ENCODE results near the gene HOXC12. TPM values are rescaled to one million over a fixed set of nuclear protein-coding genes. Genes with fewer than 3 reads are reported as not detected.

HOXC12 gene
- not detected for total RNA-seq

- H3K9me3 ChIP-seq (ENCODE audit: control insufficient read depth in 3 of 3, low read length in 3 of 3), result no peaks in the 10 kb centered on the region
- peaks cover 86 to 97% (median 93%) of the 10 kb centered on the region in 3 donors for H3K27me3 ChIP-seq (ENCODE audit: control insufficient read depth in 3 of 3, insufficient read depth in 3 of 3, low read length in 3 of 3)
- peaks cover 0 to 3% (median 3%) of the 10 kb centered on the region in 3 donors for H3K4me1 ChIP-seq (ENCODE audit: control insufficient read depth in 3 of 3, insufficient read depth in 3 of 3, low read length in 3 of 3)
- H3K27ac ChIP-seq (ENCODE audit: low read depth, low read length), result no peak within 1 kb of the TSS
- peak within 1 kb of the TSS in 2 of 3 donors; percentile 29 to 45 for H3K4me3 ChIP-seq (ENCODE audit: low read length in 3 of 3)
- H3K9ac ChIP-seq (ENCODE audit: low read depth in 1 of 3, low read length in 3 of 3), result peak within 1 kb of the TSS in 1 of 3 donors; percentile 45
- H3K36me3 ChIP-seq (ENCODE audit: control insufficient read depth in 3 of 3, insufficient read depth in 3 of 3, low read length in 3 of 3), result no peaks in the 10 kb centered on the region
Measured at GRCh38 chr12:53954694-53955035, at the start of gene HOXC12. TSS of gene HOXC12 (plus strand) at chr12:53954903. CDS start at chr12:53954930, 27 bp downstream.

DNA sequence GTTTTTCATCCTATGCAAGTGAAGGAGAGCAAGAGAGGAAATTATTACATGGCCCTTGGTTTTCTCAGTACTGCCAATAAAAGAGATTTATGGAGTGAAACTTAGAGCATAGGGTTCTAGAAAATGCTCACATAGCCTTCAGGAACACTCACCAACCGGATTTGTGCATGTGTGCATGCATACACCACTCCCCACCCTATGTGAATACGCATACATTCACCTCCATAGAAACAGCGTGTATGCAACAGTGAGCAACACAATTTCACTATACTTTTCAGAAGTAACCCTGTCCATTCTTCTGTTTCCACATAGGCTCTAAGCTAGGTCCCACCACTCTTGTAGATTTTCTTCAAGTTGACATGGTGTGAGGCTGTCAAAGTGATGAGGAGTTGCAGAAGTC is 47.6 kb upstream of the HOXC12 start:
- Histone ChIP-seq H3K27me3 (ENCODE audit: control insufficient read depth in 3 of 3, insufficient read depth in 3 of 3, low read length in 3 of 3) (peaks cover 6 to 22% (median 12%) of the 10 kb centered on the region in 3 donors), H3K4me3 (ENCODE audit: low read length in 3 of 3) (no peak overlapping the region), H3K9ac (ENCODE audit: low read depth in 1 of 3, low read length in 3 of 3) (no peak overlapping the region), H3K4me1 (ENCODE audit: control insufficient read depth in 3 of 3, insufficient read depth in 3 of 3, low read length in 3 of 3) (no peaks in the 10 kb centered on the region), H3K27ac (ENCODE audit: low read depth, low read length) (no peak overlapping the region), H3K36me3 (ENCODE audit: control insufficient read depth in 3 of 3, insufficient read depth in 3 of 3, low read length in 3 of 3) (no peaks in the 10 kb centered on the region), H3K9me3 (ENCODE audit: control insufficient read depth in 3 of 3, low read length in 3 of 3) (no peaks in the 10 kb centered on the region)

GRCh38 chr12:53916788-53917655 is 37.7 kb upstream of the HOXC12 start:
- no peaks in the 10 kb centered on the region for H3K9me3 ChIP-seq (ENCODE audit: control insufficient read depth in 3 of 3, low read length in 3 of 3)
- H3K4me3 ChIP-seq (ENCODE audit: low read length in 3 of 3), result no peak overlapping the region
- peaks cover 16 to 22% (median 18%) of the 10 kb centered on the region in 3 donors for H3K27me3 ChIP-seq (ENCODE audit: control insufficient read depth in 3 of 3, insufficient read depth in 3 of 3, low read length in 3 of 3)
- no peak overlapping the region for H3K9ac ChIP-seq (ENCODE audit: low read depth in 1 of 3, low read length in 3 of 3)
- no peaks in the 10 kb centered on the region for H3K4me1 ChIP-seq (ENCODE audit: control insufficient read depth in 3 of 3, insufficient read depth in 3 of 3, low read length in 3 of 3)
- no peak overlapping the region for H3K27ac ChIP-seq (ENCODE audit: low read depth, low read length)
- H3K36me3 ChIP-seq (ENCODE audit: control insufficient read depth in 3 of 3, insufficient read depth in 3 of 3, low read length in 3 of 3), result no peaks in the 10 kb centered on the region

- H3K27me3 ChIP-seq (ENCODE audit: control insufficient read depth in 3 of 3, insufficient read depth in 3 of 3, low read length in 3 of 3), result peaks cover 47 to 58% (median 49%) of the 10 kb centered on the region in 3 donors
Measured at GRCh38 chr12:53924521-53925405, 29.9 kb upstream of the HOXC12 start.

DNA sequence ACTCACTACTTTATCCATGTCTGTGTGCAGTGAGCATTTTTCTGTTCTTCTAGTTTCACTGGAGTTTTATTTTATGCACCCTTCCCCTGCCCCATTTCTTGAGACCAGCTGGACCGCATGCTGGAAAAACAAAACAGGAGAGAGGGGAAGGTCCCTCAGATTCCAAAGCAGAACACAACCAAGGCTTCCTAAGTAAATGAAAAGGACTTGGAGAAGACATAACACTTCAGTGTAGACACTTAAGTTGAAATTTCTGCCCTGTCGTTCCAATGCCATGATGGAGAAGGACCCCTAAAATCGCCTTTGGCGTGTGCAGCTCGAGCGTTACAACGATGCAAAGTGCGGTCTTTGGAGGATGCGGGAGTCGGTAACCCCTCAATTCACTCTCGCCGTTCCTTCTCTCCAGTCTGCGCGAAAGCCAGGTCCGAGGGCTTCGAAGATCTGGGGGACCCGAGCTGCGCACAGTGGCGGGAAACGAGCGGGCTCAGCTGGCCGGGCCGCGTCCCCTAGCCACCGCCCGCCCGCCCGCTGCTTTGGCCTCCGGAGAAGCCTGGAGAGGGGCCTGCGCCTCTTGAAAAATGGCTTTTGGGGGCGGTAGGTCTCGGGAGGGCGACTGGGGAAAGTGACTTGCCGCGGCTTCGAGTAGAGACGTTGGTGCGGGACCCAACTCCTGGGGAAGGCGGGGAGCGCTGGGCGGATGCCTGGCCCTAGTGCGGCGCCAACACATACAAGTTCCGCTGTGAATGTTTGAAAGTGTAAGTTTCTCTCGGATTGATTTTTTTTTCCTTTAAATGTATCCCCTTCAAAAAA is 27.3 kb upstream of the HOXC12 start:
- H3K4me3 ChIP-seq (ENCODE audit: low read length in 3 of 3), result no peak overlapping the region
- no peaks in the 10 kb centered on the region for H3K9me3 ChIP-seq (ENCODE audit: control insufficient read depth in 3 of 3, low read length in 3 of 3)
- H3K27ac ChIP-seq (ENCODE audit: low read depth, low read length), result no peak overlapping the region
- H3K27me3 ChIP-seq (ENCODE audit: control insufficient read depth in 3 of 3, insufficient read depth in 3 of 3, low read length in 3 of 3), result peaks cover 68 to 76% (median 71%) of the 10 kb centered on the region in 3 donors
- H3K9ac ChIP-seq (ENCODE audit: low read depth in 1 of 3, low read length in 3 of 3), result no peak overlapping the region
- H3K36me3 ChIP-seq (ENCODE audit: control insufficient read depth in 3 of 3, insufficient read depth in 3 of 3, low read length in 3 of 3), result no peaks in the 10 kb centered on the region
- no peaks in the 10 kb centered on the region for H3K4me1 ChIP-seq (ENCODE audit: control insufficient read depth in 3 of 3, insufficient read depth in 3 of 3, low read length in 3 of 3)

More at GRCh38 chr12:53924521-53925405, 29.9 kb upstream of the HOXC12 start:
- H3K27ac ChIP-seq (ENCODE audit: low read depth, low read length), result no peak overlapping the region
- no peak overlapping the region for H3K9ac ChIP-seq (ENCODE audit: low read depth in 1 of 3, low read length in 3 of 3)
- H3K9me3 ChIP-seq (ENCODE audit: control insufficient read depth in 3 of 3, low read length in 3 of 3), result no peaks in the 10 kb centered on the region
- no peaks in the 10 kb centered on the region for H3K36me3 ChIP-seq (ENCODE audit: control insufficient read depth in 3 of 3, insufficient read depth in 3 of 3, low read length in 3 of 3)
- H3K4me1 ChIP-seq (ENCODE audit: control insufficient read depth in 3 of 3, insufficient read depth in 3 of 3, low read length in 3 of 3), result no peaks in the 10 kb centered on the region
- no peak overlapping the region for H3K4me3 ChIP-seq (ENCODE audit: low read length in 3 of 3)

- Histone ChIP-seq H3K36me3 (ENCODE audit: control insufficient read depth in 3 of 3, insufficient read depth in 3 of 3, low read length in 3 of 3) (no peaks in the 10 kb centered on the region), H3K9me3 (ENCODE audit: control insufficient read depth in 3 of 3, low read length in 3 of 3) (no peaks in the 10 kb centered on the region), H3K27ac (ENCODE audit: low read depth, low read length) (no peak overlapping the region), H3K4me3 (ENCODE audit: low read length in 3 of 3) (no peak overlapping the region), H3K4me1 (ENCODE audit: control insufficient read depth in 3 of 3, insufficient read depth in 3 of 3, low read length in 3 of 3) (no peaks in the 10 kb centered on the region), H3K9ac (ENCODE audit: low read depth in 1 of 3, low read length in 3 of 3) (no peak overlapping the region), H3K27me3 (ENCODE audit: control insufficient read depth in 3 of 3, insufficient read depth in 3 of 3, low read length in 3 of 3) (peaks cover 72 to 79% (median 76%) of the 10 kb centered on the region in 3 donors)
Measured at GRCh38 chr12:53928054-53928835, 26.5 kb upstream of the HOXC12 start.

DNA sequence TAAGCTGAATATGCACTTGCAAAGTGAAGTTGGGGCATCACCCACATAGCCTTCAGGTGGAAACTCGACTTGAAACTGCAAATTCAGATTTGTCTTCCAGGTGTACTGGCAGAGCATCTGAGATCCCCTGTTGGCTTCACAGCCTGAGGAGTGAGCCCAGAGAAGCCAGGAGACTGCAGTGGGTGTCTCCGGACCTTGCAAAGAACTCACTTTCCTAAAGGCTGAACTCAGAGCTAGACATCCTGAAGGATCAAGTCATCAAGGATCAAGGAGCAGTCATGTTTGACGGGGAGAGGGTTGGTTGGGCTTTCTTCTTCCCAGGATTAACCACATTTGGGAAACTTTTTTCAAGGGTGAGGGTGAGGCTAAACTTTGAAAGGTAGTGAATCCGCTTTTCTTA is 25.2 kb upstream of the HOXC12 start:
- no peaks in the 10 kb centered on the region for H3K36me3 ChIP-seq (ENCODE audit: control insufficient read depth in 3 of 3, insufficient read depth in 3 of 3, low read length in 3 of 3)
- no peaks in the 10 kb centered on the region for H3K4me1 ChIP-seq (ENCODE audit: control insufficient read depth in 3 of 3, insufficient read depth in 3 of 3, low read length in 3 of 3)
- no peak overlapping the region for H3K4me3 ChIP-seq (ENCODE audit: low read length in 3 of 3)
- no peak overlapping the region for H3K27ac ChIP-seq (ENCODE audit: low read depth, low read length)
- H3K9me3 ChIP-seq (ENCODE audit: control insufficient read depth in 3 of 3, low read length in 3 of 3), result no peaks in the 10 kb centered on the region
- peaks cover 80 to 84% (median 83%) of the 10 kb centered on the region in 3 donors for H3K27me3 ChIP-seq (ENCODE audit: control insufficient read depth in 3 of 3, insufficient read depth in 3 of 3, low read length in 3 of 3)
- H3K9ac ChIP-seq (ENCODE audit: low read depth in 1 of 3, low read length in 3 of 3), result no peak overlapping the region

- Histone ChIP-seq H3K4me1 (ENCODE audit: control insufficient read depth in 3 of 3, insufficient read depth in 3 of 3, low read length in 3 of 3) (no peaks in the 10 kb centered on the region), H3K9ac (ENCODE audit: low read depth in 1 of 3, low read length in 3 of 3) (no peak overlapping the region), H3K9me3 (ENCODE audit: control insufficient read depth in 3 of 3, low read length in 3 of 3) (no peaks in the 10 kb centered on the region), H3K27ac (ENCODE audit: low read depth, low read length) (no peak overlapping the region), H3K27me3 (ENCODE audit: control insufficient read depth in 3 of 3, insufficient read depth in 3 of 3, low read length in 3 of 3) (peaks cover 89 to 91% (median 90%) of the 10 kb centered on the region in 3 donors), H3K4me3 (ENCODE audit: low read length in 3 of 3) (no peak overlapping the region), H3K36me3 (ENCODE audit: control insufficient read depth in 3 of 3, insufficient read depth in 3 of 3, low read length in 3 of 3) (no peaks in the 10 kb centered on the region)
Measured at GRCh38 chr12:53930591-53931255, 24.0 kb upstream of the HOXC12 start.
